Stimulated activated CD4-positive, alpha-beta T cell treated with anti-CD3 and anti-CD28 coated beads, Interleukin-15, amount 100 ng/mL, for 24 hours (primary cell): ENCODE measurements around the gene ANTXR1.
"Not testable (repeated sequence)": the region's sequence is repeated elsewhere in the genome, so short reads cannot be mapped to it uniquely, and the experiment has no call there.

Experiments
- DNase-seq: peaks from one replicate; pipeline ENCODE4 v3.0.0-alpha.2; 2020

Gene ANTXR1

GRCh38 chr2:69244882-69245281 lies 231.9 kb downstream of the ANTXR1 start:
- no peak for DNase-seq

GRCh38 chr2:69247583-69247982 lies 234.6 kb downstream of the ANTXR1 start:
- no peak for DNase-seq

DNA sequence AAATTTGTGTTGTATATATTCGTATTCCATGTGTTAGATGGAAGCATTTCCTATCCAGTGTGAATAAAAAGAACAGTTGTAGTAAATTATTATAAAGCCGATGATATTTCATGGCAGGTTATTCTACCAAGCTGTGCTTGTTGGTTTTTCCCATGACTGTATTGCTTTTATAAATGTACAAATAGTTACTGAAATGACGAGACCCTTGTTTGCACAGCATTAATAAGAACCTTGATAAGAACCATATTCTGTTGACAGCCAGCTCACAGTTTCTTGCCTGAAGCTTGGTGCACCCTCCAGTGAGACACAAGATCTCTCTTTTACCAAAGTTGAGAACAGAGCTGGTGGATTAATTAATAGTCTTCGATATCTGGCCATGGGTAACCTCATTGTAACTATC lies 235.3 kb downstream of the ANTXR1 start:
- no peak for DNase-seq

DNA sequence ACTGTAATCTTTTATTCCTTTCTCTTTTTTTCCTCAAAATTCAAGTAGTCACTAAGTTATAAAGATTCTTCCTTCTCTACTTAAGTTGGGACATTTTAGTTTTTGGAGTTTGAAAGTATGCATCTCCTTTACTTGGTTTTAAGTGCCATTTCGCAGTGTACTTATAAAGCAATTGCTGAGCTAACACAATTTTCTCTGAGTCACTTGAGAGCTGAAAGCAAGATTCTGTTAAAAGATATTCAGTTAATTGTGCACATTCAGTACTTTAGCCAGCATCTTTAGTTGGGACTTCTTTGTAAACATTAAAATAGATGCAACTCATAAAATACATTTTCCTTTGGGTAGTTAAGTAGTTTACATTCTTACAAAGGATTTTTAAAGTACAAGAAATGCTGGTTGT lies 238.0 kb downstream of the ANTXR1 start:
- DNase-seq: no peak

GRCh38 chr2:69251943-69252342 lies 239.0 kb downstream of the ANTXR1 start:
- no peak for DNase-seq

DNA sequence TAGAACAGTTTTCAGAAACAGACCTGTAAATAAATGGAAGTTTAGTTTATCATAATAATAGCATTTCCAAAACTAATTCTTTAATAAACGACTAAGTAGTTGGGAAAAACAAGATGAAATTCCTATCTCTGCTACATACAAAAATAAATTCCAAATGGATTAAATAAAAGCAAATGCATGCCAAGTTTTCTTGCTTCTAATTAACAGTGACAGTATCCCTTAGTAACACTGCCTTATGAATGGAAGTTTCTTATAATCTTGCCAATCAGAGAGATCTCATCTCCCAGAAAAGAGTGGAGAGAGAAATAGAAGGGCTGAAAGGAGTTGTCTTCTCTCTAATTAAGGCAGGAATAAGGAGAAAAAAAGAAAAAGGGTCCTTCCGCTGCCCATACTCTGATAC lies 240.1 kb downstream of the ANTXR1 start:
- no peak for DNase-seq

DNA sequence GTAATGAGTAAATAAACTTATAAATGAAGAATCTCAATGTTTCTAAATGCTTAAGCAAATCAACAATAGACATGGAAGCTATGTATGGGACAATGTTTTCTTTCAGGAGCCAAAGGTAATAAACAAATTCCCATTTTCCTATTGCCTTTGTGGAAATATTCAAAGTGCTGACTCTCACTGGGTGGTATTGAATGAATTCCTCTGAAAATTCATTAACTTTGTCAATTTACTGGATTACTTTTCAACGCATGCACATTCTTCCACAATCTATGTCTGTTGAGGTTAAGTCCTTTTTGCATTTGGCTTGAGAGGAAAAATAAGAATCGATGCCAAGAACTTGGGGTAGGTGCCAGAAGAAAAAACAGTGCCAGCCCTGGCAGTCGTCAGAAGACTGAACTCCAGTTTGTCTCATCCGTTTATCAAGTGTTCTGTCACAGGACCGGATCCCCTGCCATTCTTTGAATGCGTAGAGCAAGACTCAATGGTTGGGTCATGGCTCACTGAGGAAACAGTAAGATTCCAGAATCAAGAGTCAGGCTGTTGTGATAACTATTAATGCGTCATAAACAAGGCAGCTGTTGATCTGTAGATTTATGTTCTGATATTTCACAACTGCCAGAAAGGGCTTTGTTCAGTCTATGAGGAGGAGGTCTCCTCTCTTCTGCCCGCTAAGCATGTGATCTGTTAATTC lies 240.8 kb downstream of the ANTXR1 start:
- DNase-seq: no peak

- DNase-seq: no peak
These were observed 242.8 kb downstream of the ANTXR1 start for GRCh38 chr2:69255760-69256159.

DNA sequence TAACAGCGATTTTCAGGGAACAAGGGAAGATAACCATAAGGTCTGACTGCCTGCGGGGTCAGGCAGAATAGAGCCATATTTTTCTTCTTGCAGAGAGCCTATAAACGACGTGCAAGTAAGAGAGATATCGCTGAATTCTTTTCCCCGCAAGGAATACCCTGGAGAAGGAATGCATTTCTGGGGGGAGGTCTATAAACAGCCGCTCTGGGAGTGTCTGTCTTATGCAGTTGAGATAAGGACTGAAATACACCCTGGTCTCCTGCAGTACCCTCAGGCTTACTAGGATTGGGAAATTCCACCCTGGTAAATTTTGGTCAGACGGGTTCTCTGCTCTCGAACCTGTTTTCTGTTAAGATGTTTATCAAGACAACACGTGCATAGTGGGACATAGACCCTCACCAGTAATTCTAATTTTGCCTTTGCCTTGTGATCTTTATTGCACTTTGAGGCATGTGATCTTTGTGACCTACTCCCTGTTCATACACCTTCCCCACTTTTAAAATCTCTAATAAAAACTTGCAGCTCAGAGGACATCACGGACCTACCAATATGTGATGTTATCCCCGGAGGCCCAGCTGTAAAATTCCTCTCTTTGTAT lies 247.1 kb downstream of the ANTXR1 start:
- DNase-seq: not testable (repeated sequence)

DNA sequence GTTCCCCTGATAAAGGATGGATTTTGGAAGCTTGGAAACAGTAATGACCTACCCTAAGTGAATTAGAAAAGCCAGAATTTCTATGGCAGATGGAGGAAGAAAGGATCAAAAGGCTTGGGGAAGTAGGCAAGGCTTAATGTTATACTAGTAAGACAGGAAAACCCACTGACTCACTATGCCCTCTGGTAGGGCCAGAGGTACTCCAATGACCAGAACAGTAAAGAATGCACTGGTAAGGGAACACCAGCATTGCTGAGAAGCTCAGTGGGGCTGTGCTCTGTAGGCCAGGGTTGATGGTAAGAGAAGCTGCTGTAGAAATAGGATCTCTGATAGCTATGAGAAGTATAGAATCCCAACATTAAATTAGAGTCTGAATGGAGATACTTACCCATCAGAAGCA lies 247.7 kb downstream of the ANTXR1 start:
- DNase-seq: no peak

GRCh38 chr2:69269330-69269729 lies 256.4 kb downstream of the ANTXR1 start:
- DNase-seq: no peak

DNA sequence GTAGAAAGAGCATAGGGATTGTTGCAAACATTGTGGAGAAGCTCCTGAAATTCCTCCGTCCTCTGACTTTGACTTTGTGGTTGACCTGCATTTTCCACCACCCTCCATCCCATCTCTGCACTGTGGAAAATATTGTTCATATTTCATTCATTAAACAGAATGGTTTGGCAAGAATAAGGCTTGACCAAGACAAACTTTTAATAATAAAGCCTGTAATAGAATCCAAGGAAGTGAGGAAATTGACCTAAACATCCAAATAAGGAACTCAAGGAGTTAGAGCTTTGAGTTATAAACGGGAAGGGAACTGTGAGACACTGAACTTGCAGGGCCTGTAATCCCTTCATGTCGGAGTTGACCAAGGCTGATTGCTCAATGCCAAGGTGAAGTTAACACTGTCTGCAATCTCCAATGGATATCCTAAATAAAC lies 258.9 kb downstream of the ANTXR1 start:
- DNase-seq: no peak

DNA sequence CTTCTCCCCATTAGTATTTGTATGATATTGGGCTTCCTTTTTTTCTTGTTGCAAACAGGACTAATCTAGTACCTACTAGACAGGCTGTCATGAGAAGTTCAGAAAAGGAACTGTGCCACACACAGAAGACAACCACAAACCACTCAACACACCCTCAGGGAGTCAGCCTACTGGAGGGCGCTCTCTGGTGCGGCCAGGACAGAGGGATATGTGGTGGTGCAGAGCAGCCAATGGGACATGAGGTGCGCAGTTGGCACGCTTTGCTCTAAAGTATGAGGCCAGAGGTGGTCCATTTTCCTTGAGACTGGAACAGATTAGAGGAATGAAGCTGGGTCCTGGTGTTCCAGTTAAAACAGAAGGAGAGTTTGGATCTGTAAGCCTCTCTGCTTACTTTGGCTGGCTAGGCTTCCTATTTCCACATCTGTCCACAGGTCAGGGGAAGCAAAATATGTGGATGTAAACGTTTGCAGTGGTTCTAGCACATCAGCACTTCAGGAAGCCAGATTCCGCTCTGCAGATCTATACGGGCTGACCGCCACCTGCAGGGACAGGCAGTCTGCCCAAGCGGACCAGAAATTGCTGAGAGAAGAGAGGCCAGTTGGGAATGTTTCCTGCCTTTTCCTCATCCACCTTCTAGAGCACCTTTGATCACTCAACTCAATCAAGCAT lies 260.0 kb downstream of the ANTXR1 start:
- no peak for DNase-seq

DNA sequence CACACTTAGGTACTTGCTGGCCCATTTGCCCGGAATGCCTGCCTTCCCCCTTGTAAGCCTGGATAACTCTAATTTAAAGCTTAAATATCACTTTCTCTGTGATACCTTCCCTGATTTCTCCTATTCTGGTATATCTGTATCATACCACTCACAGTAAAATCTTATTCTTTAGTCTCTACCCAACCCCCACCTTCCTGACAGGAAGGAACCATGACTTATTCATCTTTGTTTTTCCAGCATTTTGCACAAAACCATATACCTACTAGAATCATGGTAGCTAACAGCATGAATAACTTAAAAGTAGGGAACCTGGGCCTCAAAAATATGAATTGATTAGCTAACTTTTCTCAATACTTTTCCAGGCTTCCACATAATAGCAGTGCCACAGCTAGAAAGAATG lies 262.5 kb downstream of the ANTXR1 start:
- no peak for DNase-seq

DNA sequence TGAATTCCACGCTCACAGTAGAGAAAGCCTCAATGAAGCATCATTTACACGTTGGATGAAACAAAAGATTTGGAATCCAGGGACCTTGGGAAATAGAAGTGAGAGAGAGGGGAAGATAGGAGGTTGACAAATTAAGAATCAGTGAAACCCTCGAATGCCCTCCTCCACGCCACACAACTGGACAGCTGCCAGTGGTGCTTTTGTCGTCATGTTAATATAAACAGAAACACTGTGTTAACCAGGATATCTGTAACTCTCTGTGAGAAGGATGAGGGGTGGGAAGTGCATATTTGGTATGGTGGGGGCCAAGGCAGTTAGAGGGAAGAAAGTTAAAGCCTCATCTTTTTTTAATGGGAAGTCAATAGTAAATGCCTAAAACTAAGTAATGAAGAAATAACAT lies 265.4 kb downstream of the ANTXR1 start:
- DNase-seq: no peak

DNA sequence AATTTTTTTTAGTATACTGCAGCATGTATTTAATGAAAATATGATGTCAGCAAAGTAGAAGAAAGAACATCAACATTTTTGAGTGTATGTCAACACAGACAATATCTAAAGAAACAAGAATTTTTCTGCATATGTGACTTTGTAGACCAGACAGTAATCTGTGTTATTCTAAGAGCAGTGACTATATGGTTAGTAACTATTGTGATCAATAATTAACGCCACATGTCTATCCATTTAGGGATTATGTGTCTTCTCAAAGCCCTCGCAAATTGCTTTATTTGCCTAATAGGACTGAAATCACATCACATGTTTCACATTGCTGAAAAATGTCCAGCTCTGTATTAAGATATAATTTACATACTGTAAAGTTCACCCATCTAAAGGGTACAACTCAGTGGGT lies 266.2 kb downstream of the ANTXR1 start:
- no peak for DNase-seq

DNA sequence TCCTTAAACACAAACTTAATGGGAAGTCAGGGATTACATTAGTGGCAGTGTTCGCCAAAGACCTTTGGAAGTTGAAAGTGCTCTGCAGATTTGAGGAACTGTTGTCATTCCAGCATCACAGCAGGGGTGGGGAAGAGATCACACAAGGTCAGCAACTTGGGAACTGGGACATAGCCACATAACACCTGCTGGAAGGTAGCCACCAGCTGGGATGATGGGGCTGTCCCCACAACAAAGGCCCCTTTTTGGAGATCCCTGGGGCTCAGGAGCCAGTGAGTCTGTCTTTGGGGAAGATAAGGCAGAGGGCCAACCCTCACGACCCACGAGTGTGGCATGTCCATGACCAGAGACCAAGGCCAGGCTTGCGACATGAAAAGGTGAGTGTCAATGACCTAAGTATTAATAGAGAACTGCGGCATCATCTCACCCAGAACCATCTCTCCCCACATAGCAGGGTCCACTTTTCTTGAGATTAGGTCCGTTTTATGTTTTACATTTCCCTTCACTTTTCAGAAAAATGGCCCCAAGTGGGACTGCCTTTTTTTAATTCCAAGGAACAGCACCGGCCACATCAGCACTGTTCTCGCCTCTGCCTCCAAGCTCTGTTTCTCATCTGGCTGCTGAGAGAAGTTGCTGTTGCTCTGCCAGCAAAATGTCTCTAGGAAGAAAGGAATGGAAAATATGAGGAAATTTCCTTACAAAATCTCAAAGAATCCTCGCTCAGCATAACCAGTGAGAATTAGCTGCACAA lies 267.1 kb downstream of the ANTXR1 start:
- no peak for DNase-seq

DNA sequence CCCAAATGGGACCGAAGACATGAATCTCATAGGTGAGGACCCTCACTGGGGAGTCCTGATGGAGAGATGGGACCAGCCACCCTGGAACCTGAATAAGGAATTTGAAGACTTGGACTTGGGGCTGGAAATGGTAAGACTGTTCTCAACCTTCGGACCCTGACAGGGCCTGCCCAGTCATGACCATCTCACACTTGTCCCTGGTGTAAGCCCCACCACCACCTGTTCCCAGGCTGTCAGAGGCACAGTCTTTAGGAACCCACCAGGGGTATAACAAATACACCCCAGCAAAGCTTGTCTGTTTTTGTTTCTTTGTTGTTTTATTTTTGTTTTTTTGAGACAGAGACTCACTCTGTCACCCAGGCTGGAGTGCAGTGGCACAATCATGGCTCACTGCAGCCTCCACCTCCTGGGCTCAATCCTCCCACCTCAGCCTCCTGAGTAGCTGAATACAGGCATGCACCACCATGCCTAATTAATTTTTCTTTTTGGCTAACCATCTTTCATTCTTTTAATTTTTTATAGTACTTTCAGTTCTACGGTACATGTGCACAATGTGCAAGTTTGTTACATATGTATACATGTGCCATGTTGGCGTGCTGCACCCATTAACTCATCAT lies 267.9 kb downstream of the ANTXR1 start:
- DNase-seq: no peak

DNA sequence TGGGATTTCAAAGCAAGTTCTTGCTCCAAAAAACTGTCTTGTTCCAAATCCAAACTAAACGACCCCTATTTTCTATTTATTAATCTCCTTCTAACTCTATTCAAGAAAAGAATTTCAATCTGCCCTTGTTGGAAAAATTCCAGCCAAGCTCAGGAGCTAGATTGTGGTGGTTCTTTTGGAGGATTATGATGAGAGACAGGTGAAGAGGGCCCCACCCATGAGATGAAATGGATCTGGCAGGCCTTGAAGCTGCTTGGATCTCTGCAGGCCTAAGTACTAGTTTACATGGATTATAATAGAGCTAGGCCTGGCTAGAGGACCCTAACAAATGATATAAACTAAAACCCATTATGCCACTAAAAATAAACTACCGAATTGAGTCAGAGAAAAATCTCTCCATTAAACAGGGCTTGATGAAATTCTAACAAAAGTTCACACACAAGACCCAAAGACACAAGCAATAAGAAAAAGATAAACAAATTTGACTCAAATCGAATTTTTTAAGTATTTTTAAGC lies 272.5 kb downstream of the ANTXR1 start:
- DNase-seq: no peak

DNA sequence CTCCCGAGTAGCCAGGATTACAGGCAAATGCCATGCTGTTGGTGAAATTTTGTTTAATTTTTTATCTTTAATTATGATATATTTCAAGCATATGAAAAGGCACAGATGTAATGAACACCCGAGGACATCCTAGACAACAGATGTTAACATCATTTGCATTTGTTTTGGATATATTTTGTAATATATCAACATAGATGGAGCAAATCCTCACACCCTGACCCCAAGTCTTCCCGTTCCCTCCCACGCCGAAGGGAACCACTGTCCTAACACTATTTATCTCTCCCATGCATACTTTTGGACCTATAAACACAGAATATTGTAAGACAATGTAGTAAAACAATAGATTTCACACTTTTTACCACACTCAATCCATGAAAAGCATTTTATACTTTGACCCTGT lies 274.6 kb downstream of the ANTXR1 start:
- no peak for DNase-seq

- no peak for DNase-seq
These were observed 275.4 kb downstream of the ANTXR1 start for GRCh38 chr2:69288429-69288828.

DNA sequence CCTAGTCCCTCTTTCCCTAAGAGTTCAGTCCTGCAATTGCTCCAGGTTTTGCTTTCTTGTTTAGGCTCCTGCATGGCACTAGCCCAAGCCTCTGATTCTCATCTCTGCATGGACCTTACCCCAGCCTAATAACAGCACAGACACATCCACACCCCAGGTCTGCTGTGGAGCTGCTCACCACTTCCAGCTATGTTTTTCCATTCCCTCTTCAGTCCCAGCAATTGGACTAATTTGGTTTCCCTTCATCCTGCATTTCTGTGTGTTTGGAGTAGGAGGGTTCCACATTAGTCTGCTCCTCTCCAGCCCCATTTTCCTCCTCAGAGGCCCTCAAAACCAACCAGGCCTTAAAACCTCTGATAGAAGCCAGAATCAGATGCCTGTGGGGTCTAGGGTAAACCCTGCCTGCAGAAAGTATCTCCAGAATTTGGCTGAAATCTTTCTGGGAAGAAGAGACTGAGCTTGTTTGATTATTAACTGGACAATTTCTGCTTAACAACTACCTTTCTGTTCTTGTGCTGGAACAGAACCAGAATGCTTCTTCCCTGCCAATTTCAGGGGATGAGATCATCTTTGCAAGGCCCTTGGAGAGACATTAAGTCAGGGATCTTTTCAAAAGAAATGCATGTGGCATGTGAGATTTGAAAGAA lies 278.1 kb downstream of the ANTXR1 start:
- DNase-seq: no peak

GRCh38 chr2:69291721-69292120 lies 278.7 kb downstream of the ANTXR1 start:
- no peak for DNase-seq
